SK-N-SH treated with all-trans-retinoic acid at 6 μM for 48 hours (cell line): ENCODE results near the gene TMIGD3.

Source experiments
- ARNTL ChIP-seq: fragments of 450-650 bp; formaldehyde crosslinking; IDR thresholded peaks from 2 replicates; pipeline ENCODE4 v1.5.0; 2020; ENCODE audit warnings: low read depth, mild to moderate bottlenecking, moderate library complexity, borderline replicate concordance
- CREB5 ChIP-seq: fragments of 250-450 bp; sonication (Bioruptor Pico); IDR thresholded peaks from 2 replicates; pipeline ENCODE4 v1.5.1; 2020; ENCODE audit warnings: low read depth, mild to moderate bottlenecking, moderate library complexity
- ESRRG ChIP-seq: fragments of 250-450 bp; sonication (Bioruptor Pico); IDR thresholded peaks from 2 replicates; pipeline ENCODE4 v1.6.1; 2021; ENCODE audit warnings: mild to moderate bottlenecking
- GLIS3 ChIP-seq: fragments of 250-450 bp; sonication (Bioruptor Pico); IDR thresholded peaks from 2 replicates; pipeline ENCODE4 v1.5.0; 2020; ENCODE audit warnings: mild to moderate bottlenecking, moderate library complexity
- ISL1 ChIP-seq: fragments of 250-450 bp; sonication (Bioruptor Pico); IDR thresholded peaks from 2 replicates; pipeline ENCODE4 v2.1.2; 2022; ENCODE audit warnings: mild to moderate bottlenecking, moderate library complexity
- PATZ1 ChIP-seq: fragments of 250-450 bp; sonication (Bioruptor Pico); IDR thresholded peaks from 2 replicates; pipeline ENCODE4 v1.8.0; 2020; ENCODE audit warnings: mild to moderate bottlenecking, moderate library complexity, borderline replicate concordance
- POU6F1 ChIP-seq: fragments of 250-450 bp; sonication (Bioruptor Pico); IDR thresholded peaks from 2 replicates; pipeline ENCODE4 v1.8.0; 2021; ENCODE audit warnings: low read depth, mild to moderate bottlenecking, moderate library complexity, borderline replicate concordance
- SNAI2 ChIP-seq: fragments of 250-450 bp; sonication (Bioruptor Pico); IDR thresholded peaks from 2 replicates; pipeline ENCODE4 v1.5.0; 2020; ENCODE audit warnings: mild to moderate bottlenecking, moderate library complexity
- ZFP3 ChIP-seq: fragments of 250-450 bp; sonication (Bioruptor Pico); IDR thresholded peaks from 2 replicates; pipeline ENCODE4 v1.5.0; 2020; ENCODE audit warnings: mild to moderate bottlenecking, moderate library complexity
- ZNF70 ChIP-seq: fragments of 450-650 bp; formaldehyde crosslinking; IDR thresholded peaks from 2 replicates; pipeline ENCODE4 v1.5.0; 2020; ENCODE audit warnings: mild to moderate bottlenecking, moderate library complexity
- ZNF8 ChIP-seq: fragments of 450-650 bp; formaldehyde crosslinking; IDR thresholded peaks from 2 replicates; pipeline ENCODE4 v1.5.0; 2020; ENCODE audit warnings: mild to moderate bottlenecking, moderate library complexity

GRCh38 chr1:111463029-111463683 is 40.3 kb downstream of the TMIGD3 start:
- no peak for TF ChIP-seq ISL1 (CRISPR knock-in tag)
- no peak for TF ChIP-seq CREB5
- no peak for TF ChIP-seq ZNF70
- no peak for TF ChIP-seq GLIS3 (CRISPR knock-in tag)
- TF ChIP-seq PATZ1 (CRISPR knock-in tag) = no peak
- no peak for TF ChIP-seq ZNF8
- no peak for TF ChIP-seq SNAI2 (CRISPR knock-in tag)
- no peak for TF ChIP-seq POU6F1 (CRISPR knock-in tag)
- TF ChIP-seq ZFP3 = no peak
- TF ChIP-seq ESRRG (CRISPR knock-in tag) = no peak
- TF ChIP-seq ARNTL (CRISPR knock-in tag) = no peak
